HEK293T (cell line): ENCODE measurements around the gene NFAM1.

Experiments
- ELF4 ChIP-seq: fragments of 450-650 bp; IDR thresholded peaks from 2 replicates; pipeline ENCODE4 v1.6.1; 2017; ENCODE audit warnings: antibody characterized with exemption
- FOXM1 ChIP-seq: fragments of 450-650 bp; IDR thresholded peaks from 2 replicates; pipeline ENCODE4 v1.6.1; 2017; ENCODE audit warnings: mild to moderate bottlenecking, borderline replicate concordance
- LEF1 ChIP-seq: fragments of 450-650 bp; IDR thresholded peaks from 2 replicates; pipeline ENCODE4 v1.6.1; 2017; ENCODE audit warnings: mild to moderate bottlenecking, borderline replicate concordance
- NFRKB ChIP-seq: fragments of 450-650 bp; IDR thresholded peaks from 2 replicates; pipeline ENCODE4 v1.6.1; 2016; ENCODE audit warnings: mild to moderate bottlenecking, moderate library complexity
- SP1 ChIP-seq: fragments of 450-650 bp; IDR thresholded peaks from 2 replicates; pipeline ENCODE4 v1.6.1; 2017

DNA sequence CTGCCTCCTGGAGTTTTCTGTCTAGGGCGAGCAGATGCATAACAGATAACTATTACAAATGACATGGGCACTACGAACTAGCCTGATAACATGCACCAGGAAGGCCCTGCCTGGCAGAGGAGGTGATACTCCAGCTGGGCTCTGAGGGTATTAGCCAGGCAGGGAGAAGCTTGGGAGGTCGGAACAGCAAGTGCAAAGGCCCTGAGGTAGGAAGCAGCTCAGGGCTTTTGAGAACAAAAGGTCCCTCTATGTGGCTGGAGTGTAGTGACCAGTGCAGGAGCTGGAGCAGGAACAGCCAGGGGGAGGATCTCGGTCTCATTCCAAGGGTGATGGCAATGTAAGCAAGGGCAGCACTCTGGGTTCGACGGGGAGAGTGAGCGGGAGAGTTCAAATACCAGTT lies 100.1 kb downstream of the NFAM1 start:
- TF ChIP-seq NFRKB (no peak), SP1 (no peak), FOXM1 (no peak), LEF1 (no peak), ELF4 (no peak)
